ENCODE measurements around the gene U2SURP. TPM values are rescaled to one million over a fixed set of nuclear protein-coding genes. Genes with fewer than 3 reads are reported as not detected.
A peak's percentile ranks its signal among the peaks of the same experiment; 100 is the strongest.

U2SURP gene
- total RNA-seq, 6 experiments from 2014 or later: 55.3 to 71.4 (median 67.1) TPM

DNA sequence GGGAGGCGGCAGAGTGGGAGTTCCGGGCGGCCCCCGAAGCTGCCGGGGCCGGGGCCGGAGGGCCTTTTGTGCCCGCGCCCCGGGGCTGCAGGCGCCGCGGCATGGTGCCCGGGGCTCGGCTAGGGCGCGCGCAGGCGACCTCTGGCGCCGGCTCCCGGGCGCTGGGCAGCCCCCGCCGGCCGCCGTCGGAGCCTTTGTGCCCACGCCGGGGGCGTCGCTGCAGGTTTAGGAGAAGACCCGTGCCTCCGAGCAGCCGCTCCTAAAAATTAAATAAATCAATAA is 38.2 kb upstream of the U2SURP start:
- Mint-ChIP-seq H3K4me3 (peak overlapping the region; percentile 76; the same call in 1 of the 2 replicates), H3K4me1 (ENCODE audit: low read depth) (peaks cover 30% of the 10 kb centered on the region), H3K27ac (no peak overlapping the region), H3K9me3 (no peaks in the 10 kb centered on the region; the same call in 1 of the 2 replicates), H3K36me3 (ENCODE audit: low read depth) (peaks cover 6% of the 10 kb centered on the region; the same call in 1 of the 2 replicates), H3K27me3 (ENCODE audit: insufficient read depth) (peaks cover 38% of the 10 kb centered on the region)
- TF ChIP-seq, protein P1, sequence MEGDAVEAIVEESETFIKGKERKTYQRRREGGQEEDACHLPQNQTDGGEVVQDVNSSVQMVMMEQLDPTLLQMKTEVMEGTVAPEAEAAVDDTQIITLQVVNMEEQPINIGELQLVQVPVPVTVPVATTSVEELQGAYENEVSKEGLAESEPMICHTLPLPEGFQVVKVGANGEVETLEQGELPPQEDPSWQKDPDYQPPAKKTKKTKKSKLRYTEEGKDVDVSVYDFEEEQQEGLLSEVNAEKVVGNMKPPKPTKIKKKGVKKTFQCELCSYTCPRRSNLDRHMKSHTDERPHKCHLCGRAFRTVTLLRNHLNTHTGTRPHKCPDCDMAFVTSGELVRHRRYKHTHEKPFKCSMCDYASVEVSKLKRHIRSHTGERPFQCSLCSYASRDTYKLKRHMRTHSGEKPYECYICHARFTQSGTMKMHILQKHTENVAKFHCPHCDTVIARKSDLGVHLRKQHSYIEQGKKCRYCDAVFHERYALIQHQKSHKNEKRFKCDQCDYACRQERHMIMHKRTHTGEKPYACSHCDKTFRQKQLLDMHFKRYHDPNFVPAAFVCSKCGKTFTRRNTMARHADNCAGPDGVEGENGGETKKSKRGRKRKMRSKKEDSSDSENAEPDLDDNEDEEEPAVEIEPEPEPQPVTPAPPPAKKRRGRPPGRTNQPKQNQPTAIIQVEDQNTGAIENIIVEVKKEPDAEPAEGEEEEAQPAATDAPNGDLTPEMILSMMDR (IDR thresholded peaks at IDR 0.05): no peak
- no peak for DNase-seq

DNA sequence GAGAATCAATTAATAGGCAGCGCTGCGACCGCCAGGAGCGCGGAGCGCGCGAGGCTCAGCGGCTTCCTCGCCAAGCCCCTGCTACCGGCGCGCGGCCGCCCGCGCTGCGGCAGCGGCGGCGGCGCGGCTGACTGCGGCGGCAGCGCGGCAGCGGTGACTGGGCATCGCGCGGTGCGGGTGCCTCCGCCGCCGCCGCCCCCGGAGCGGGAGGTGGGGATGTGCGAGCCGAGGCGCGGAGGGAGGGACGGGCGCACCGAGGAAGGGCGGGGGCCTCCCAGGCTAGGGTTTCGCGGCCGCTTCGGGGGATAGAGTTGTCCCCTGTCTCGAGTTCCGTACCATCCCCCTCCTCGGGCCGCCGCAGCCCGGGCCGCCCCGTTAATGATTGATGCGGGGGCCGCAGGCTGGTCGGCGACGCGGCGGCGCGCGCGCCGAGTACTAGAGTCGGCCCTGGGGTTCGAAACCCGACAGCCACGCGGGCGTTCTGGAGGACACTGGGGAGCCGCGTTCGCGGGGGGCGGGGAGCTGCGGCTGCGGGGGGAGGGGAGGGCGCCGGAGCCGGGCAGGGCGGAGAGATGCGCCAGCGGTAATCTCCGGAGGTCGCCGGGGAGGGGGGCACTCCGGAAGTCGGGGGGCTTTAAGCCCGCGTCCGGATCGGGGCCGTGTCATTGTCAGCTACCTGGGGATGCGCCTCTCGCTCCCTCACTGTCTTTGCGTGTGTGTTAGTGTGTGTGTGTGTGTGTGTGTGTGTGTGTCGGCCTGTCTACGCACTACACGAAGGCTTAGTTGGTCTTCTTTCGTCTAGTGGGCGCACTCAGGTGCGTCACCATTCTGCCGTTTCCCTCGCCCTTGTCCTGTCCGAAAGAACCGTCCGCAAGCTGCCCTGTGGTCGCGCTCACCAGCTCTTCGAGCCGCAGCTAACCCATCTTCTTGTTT is 37.6 kb upstream of the U2SURP start, which contains the start of gene PAQR9:
Gene PAQR9, minus strand, starts transcription at position 159 of the 933 bp plus-strand sequence. CDS start 338 bp downstream, outside the sequence.
- H3K27ac Mint-ChIP-seq: peak within 1 kb of the TSS; percentile 63; the same call in 1 of the 2 replicates
- H3K4me3 Mint-ChIP-seq: peak within 1 kb of the TSS; percentile 83
- no peaks in the 10 kb centered on the region; the same call in 1 of the 2 replicates for H3K9me3 Mint-ChIP-seq
- no peak for DNase-seq
- TF ChIP-seq, protein P1 (IDR thresholded peaks at IDR 0.05): no peak
- H3K27me3 Mint-ChIP-seq (ENCODE audit: insufficient read depth): peaks cover 42% of the 10 kb centered on the region
- H3K4me1 Mint-ChIP-seq (ENCODE audit: low read depth): peaks cover 24% of the 10 kb centered on the region
- peaks cover 6% of the 10 kb centered on the region; the same call in 1 of the 2 replicates for H3K36me3 Mint-ChIP-seq (ENCODE audit: low read depth)

DNA sequence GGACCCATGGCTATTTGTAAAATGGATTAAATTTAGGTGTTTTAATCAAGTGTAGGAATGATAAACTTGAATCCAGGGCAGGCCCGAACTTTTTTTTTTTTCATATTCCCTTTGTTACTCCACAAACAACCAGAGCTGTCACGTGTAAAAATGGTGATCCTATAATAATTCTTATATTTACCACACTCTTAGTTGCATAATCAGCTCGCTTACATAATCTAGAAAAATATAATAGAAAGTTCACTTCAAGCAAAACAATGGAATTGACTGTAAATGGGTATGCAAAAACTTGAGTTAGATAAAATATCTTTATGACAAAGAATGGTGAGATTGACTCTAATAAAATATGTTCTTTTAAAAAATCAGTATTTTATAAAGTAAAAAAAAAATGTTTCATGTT is 35.8 kb upstream of the U2SURP start:
- peaks cover 6% of the 10 kb centered on the region; the same call in 1 of the 2 replicates for H3K36me3 Mint-ChIP-seq (ENCODE audit: low read depth)
- TF ChIP-seq, protein P1 (IDR thresholded peaks at IDR 0.05): no peak
- no peak overlapping the region for H3K27ac Mint-ChIP-seq
- peaks cover 15% of the 10 kb centered on the region for H3K4me1 Mint-ChIP-seq (ENCODE audit: low read depth)
- DNase-seq: no peak
- H3K4me3 Mint-ChIP-seq: no peak overlapping the region
- H3K27me3 Mint-ChIP-seq (ENCODE audit: insufficient read depth): peaks cover 40% of the 10 kb centered on the region
- H3K9me3 Mint-ChIP-seq: no peaks in the 10 kb centered on the region; the same call in 1 of the 2 replicates

DNA sequence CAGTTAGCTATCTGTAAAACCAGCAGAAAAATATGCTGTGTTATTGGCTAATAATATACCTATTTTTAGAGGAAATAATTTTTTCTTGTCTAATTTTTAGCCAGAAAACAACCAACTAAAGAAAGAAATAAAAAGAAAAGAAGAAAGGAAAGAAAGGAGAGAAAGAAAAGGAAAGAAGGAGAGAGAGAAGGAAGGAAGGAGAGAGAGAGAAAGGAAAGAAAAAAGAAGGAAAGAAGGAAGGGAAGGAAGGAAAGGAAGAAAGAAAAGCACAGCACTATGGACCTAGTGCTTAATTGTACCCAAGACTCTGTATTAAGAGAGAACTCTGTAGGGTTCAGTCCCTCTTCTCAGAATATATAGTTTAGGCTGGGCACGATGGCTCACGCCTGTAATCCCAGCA is 34.6 kb upstream of the U2SURP start:
- TF ChIP-seq, protein P1 (IDR thresholded peaks at IDR 0.05): no peak
- Mint-ChIP-seq H3K9me3 (no peaks in the 10 kb centered on the region; the same call in 1 of the 2 replicates), H3K27me3 (ENCODE audit: insufficient read depth) (peaks cover 42% of the 10 kb centered on the region), H3K36me3 (ENCODE audit: low read depth) (peaks cover 6% of the 10 kb centered on the region; the same call in 1 of the 2 replicates), H3K27ac (no peak overlapping the region), H3K4me3 (no peak overlapping the region), H3K4me1 (ENCODE audit: low read depth) (peaks cover 12% of the 10 kb centered on the region)
- no peak for DNase-seq

GRCh38 chr3:142968319-142969025 is 32.9 kb upstream of the U2SURP start:
- H3K27ac Mint-ChIP-seq: no peak overlapping the region
- 0 out of 2 replicates have a peak, but pooled peaks cover 6% of the 10 kb centered on the region for H3K36me3 Mint-ChIP-seq (ENCODE audit: low read depth)
- DNase-seq: no peak
- H3K27me3 Mint-ChIP-seq (ENCODE audit: insufficient read depth): peaks cover 31% of the 10 kb centered on the region
- H3K4me3 Mint-ChIP-seq: no peak overlapping the region
- peaks cover 7% of the 10 kb centered on the region for H3K4me1 Mint-ChIP-seq (ENCODE audit: low read depth)
- no peaks in the 10 kb centered on the region; the same call in 1 of the 2 replicates for H3K9me3 Mint-ChIP-seq
- TF ChIP-seq, protein P1 (IDR thresholded peaks at IDR 0.05): no peak

Measured in HFFc6 (cell line).